PFSK-1 (cell line): ENCODE measurements around the gene SLC6A16.

ENCODE experiments used
- FOXP2 ChIP-seq: optimal IDR thresholded peaks from 2 replicates; pipeline ENCODE3; 2011; ENCODE audit warnings: borderline replicate concordance, control low read depth, inconsistent platforms; ENCODE audit not compliant: insufficient read depth; ENCODE audit errors: extremely low read length, extremely low read depth
- POLR2AphosphoS5 ChIP-seq: IDR thresholded peaks from 2 replicates; pipeline ENCODE4 v1.6.1; 2012; ENCODE audit warnings: low read depth, mild to moderate bottlenecking, control low read depth, low read length, moderate library complexity
- SIN3A ChIP-seq: IDR thresholded peaks from 2 replicates; pipeline ENCODE4 v1.6.1; 2012; ENCODE audit warnings: mild to moderate bottlenecking, low read length, moderate library complexity, borderline replicate concordance; ENCODE audit not compliant: insufficient read depth
- TAF1 ChIP-seq: IDR thresholded peaks from 2 replicates; pipeline ENCODE4 v1.6.1; 2012; ENCODE audit warnings: low read length, control low read depth, borderline replicate concordance; ENCODE audit not compliant: insufficient read depth
- TF ChIP-seq, protein P1 (sequence below), 2 experiments: IDR thresholded peaks; 2 replicates each; pipeline versions ENCODE4 v1.6.1 to v1.8.0; 2011 to 2012; ENCODE audit warnings: low read depth in 2 of 2, low read length in 2 of 2, control low read depth in 1 of 2, inconsistent platforms in 1 of 2, mild to moderate bottlenecking in 1 of 2, moderate library complexity in 1 of 2; ENCODE audit not compliant: insufficient read depth in 1 of 2

SLC6A16 gene

DNA sequence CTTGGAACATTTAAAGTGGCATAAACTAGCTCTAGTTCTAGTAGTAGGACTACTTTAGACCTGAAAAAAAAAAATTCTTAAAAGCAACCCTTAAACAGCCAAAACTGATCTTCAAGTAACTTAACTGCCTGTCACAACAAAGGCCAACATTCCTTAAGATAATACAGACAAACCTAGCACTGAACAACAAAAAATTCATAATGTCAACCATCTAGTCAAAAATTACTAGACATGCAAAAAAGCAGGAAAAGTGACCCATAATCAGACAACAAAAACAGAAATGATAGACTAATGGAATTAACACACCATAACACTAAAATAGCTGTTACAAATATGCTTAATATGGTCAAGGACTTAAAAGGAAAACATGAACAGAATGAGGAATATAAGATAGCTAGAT is 6.7 kb downstream of the SLC6A16 start:
- TF ChIP-seq, protein P1, sequence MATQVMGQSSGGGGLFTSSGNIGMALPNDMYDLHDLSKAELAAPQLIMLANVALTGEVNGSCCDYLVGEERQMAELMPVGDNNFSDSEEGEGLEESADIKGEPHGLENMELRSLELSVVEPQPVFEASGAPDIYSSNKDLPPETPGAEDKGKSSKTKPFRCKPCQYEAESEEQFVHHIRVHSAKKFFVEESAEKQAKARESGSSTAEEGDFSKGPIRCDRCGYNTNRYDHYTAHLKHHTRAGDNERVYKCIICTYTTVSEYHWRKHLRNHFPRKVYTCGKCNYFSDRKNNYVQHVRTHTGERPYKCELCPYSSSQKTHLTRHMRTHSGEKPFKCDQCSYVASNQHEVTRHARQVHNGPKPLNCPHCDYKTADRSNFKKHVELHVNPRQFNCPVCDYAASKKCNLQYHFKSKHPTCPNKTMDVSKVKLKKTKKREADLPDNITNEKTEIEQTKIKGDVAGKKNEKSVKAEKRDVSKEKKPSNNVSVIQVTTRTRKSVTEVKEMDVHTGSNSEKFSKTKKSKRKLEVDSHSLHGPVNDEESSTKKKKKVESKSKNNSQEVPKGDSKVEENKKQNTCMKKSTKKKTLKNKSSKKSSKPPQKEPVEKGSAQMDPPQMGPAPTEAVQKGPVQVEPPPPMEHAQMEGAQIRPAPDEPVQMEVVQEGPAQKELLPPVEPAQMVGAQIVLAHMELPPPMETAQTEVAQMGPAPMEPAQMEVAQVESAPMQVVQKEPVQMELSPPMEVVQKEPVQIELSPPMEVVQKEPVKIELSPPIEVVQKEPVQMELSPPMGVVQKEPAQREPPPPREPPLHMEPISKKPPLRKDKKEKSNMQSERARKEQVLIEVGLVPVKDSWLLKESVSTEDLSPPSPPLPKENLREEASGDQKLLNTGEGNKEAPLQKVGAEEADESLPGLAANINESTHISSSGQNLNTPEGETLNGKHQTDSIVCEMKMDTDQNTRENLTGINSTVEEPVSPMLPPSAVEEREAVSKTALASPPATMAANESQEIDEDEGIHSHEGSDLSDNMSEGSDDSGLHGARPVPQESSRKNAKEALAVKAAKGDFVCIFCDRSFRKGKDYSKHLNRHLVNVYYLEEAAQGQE (IDR thresholded peaks at IDR 0.05; ENCODE audit: insufficient read depth in 1 of 2, low read depth in 2 of 2, low read length in 2 of 2) = no peak
- TF ChIP-seq POLR2AphosphoS5 = no peak

DNA sequence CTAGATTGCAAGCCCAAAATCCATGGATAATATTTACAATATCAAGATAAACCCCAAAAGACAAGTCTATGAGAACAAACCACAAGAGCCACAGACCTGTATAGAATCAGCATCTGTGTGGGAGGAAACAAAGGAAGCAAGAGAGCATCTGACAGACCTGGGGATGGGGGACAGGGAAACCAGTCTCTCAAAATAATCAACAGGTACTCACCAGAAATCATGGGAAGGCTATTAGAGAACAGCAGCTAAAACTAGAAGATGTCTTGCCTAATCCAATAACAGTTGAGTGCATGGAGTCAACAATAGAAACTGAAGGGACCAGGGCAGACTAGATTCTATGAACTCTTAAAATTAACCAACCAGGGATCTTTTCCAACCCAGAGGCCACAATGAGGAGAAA is 8.7 kb downstream of the SLC6A16 start:
- TF ChIP-seq TAF1 (no peak), FOXP2 (no peak), SIN3A (no peak), POLR2AphosphoS5 (no peak)
- TF ChIP-seq, protein P1 (IDR thresholded peaks at IDR 0.05; ENCODE audit: insufficient read depth in 1 of 2, low read depth in 2 of 2, low read length in 2 of 2) = no peak

GRCh38 chr19:49315111-49315510 is 9.9 kb downstream of the SLC6A16 start:
- TF ChIP-seq SIN3A (no peak), POLR2AphosphoS5 (no peak), FOXP2 (no peak), TAF1 (no peak)
- TF ChIP-seq, protein P1 (IDR thresholded peaks at IDR 0.05; ENCODE audit: insufficient read depth in 1 of 2, low read depth in 2 of 2, low read length in 2 of 2) = no peak

GRCh38 chr19:49309087-49309486 is 15.9 kb downstream of the SLC6A16 start:
- TF ChIP-seq TAF1 = no peak
- TF ChIP-seq SIN3A = no peak
- no peak for TF ChIP-seq FOXP2
- TF ChIP-seq POLR2AphosphoS5 = no peak
- TF ChIP-seq, protein P1 (IDR thresholded peaks at IDR 0.05; ENCODE audit: insufficient read depth in 1 of 2, low read depth in 2 of 2, low read length in 2 of 2) = no peak

- TF ChIP-seq FOXP2 (no peak), POLR2AphosphoS5 (no peak), SIN3A (no peak), TAF1 (no peak)
- TF ChIP-seq, protein P1 (IDR thresholded peaks at IDR 0.05; ENCODE audit: insufficient read depth in 1 of 2, low read depth in 2 of 2, low read length in 2 of 2) = no peak
Measured at GRCh38 chr19:49301866-49302252, 23.1 kb downstream of the SLC6A16 start.
